ENCODE measurements around the gene TIGD1.

GRCh38 chr2:232569541-232569940 is 19.2 kb upstream of the TIGD1 start:
- TF ChIP-seq CTCF (IDR thresholded peaks at IDR 0.05; ENCODE audit: low read depth, low read length) (no peak), EZH2phosphoT487 (IDR thresholded peaks at IDR 0.05; ENCODE audit: low read depth) (no peak)
